Measurements from ENCODE around the gene SFXN3.

The SFXN3 gene

GRCh38 chr10:101031128-101031795 lies at the start of gene SFXN3, which contains the start of gene PDZD7:
Gene SFXN3, plus strand, starts transcription at chr10:101031234. Its CDS starts 3,461 bp downstream, at chr10:101034695.
Gene PDZD7, minus strand, starts transcription at chr10:101031129. Its CDS starts 910 bp downstream, at chr10:101030219.
- peak; percentile 85 for DNase-seq

- DNase-seq = no peak
These were observed 47.9 kb upstream of the SFXN3 start for GRCh38 chr10:100982916-100983830.

- no peak for DNase-seq
These were observed 47.0 kb upstream of the SFXN3 start for GRCh38 chr10:100983868-100984671.

- no peak for DNase-seq
These were observed 46.3 kb upstream of the SFXN3 start for GRCh38 chr10:100984672-100985177.

GRCh38 chr10:100985336-100985735 lies 45.7 kb upstream of the SFXN3 start:
- DNase-seq = no peak

GRCh38 chr10:100986623-100986951 lies 44.4 kb upstream of the SFXN3 start:
- DNase-seq = no peak

- peak; percentile 74 for DNase-seq
These were observed 43.9 kb upstream of the SFXN3 start, which contains the start of the genes MRPL43 and TWNK for GRCh38 chr10:100986952-100987684. Gene MRPL43, minus strand, starts transcription at chr10:100987497. Its CDS starts 54 bp downstream, at chr10:100987443. Gene TWNK, plus strand, starts transcription at chr10:100987543. Its CDS starts 668 bp downstream, at chr10:100988211.

GRCh38 chr10:100987685-100988049 lies 43.4 kb upstream of the SFXN3 start:
- no peak for DNase-seq

GRCh38 chr10:100988166-100988565 lies 42.9 kb upstream of the SFXN3 start:
- DNase-seq = no peak

GRCh38 chr10:100989088-100989487 lies 41.9 kb upstream of the SFXN3 start:
- no peak for DNase-seq

- DNase-seq = peak; percentile 1
These were observed 36.9 kb upstream of the SFXN3 start for GRCh38 chr10:100993986-100994708.

GRCh38 chr10:100995181-100995580 lies 35.9 kb upstream of the SFXN3 start:
- no peak for DNase-seq

- DNase-seq = peak; percentile 58
These were observed 34.2 kb upstream of the SFXN3 start for GRCh38 chr10:100996678-100997359.

- DNase-seq = peak; percentile 69
These were observed 33.5 kb upstream of the SFXN3 start for GRCh38 chr10:100997360-100998182.

GRCh38 chr10:100998183-100998990 lies 32.6 kb upstream of the SFXN3 start:
- DNase-seq = peak; percentile 89

- peak; percentile 57 for DNase-seq
These were observed 31.9 kb upstream of the SFXN3 start for GRCh38 chr10:100998991-100999741.

GRCh38 chr10:100999742-101000126 lies 31.3 kb upstream of the SFXN3 start, which contains the start of gene LZTS2:
Gene LZTS2, plus strand, starts transcription at chr10:100999808. Its CDS starts 2,731 bp downstream, at chr10:101002539.
- DNase-seq = peak; percentile 48

All from NCI-H345 (cell line).